Measurements from ENCODE around the gene PGM2L1. TPM values are rescaled to one million over a fixed set of nuclear protein-coding genes. Genes with fewer than 3 reads are reported as not detected.

Gene PGM2L1
- total and polyA plus RNA-seq, 2 of the 4 experiments (the other 2 are of a cell fraction) = 0.72 to 1.8 TPM

DNA sequence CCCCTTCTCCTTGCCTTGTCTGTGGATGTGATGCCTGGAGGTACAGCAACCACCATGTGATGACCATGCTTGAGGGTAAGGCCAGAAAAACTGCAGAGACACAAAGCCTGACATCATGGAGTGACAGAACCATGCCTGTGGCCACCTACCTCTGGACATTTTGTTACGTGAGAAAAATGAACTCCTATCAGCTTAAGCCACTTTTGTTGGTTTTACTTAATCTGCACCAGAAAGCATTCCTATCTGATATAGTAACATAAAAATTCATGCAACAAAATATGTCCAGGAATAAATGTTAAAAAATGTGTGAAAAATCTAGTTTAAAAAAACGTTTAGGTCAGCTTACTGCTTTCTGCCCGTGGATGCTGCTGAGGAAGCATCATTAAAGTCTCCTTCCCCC, 44.2 kb downstream of the PGM2L1 start:
- ChIA-PET POLR2A (ENCODE audit: unreplicated experiment) (interaction anchor here (0.6 kb wide), 1 partner anchor 10 kb away, joined by 3 read pairs; no protein-coding TSS in a partner anchor), CTCF (interaction anchor here (0.6 kb wide), 2 partner anchors 43 to 51 kb away, joined by 4 to 5 read pairs; no protein-coding TSS in a partner anchor)
- H4K5ac ChIP-seq (ENCODE audit: low read depth, low read length) = no peak overlapping the region
- H2BK5ac ChIP-seq (ENCODE audit: low read depth, low read length, poor library complexity, severe bottlenecking) = no peak overlapping the region
- H3K18ac ChIP-seq (ENCODE audit: low read depth, low read length) = no peak overlapping the region
- H4K20me1 ChIP-seq (ENCODE audit: insufficient read depth, low read length) = no peaks in the 10 kb centered on the region
- no peak overlapping the region for H2AK9ac ChIP-seq (replicated peaks; ENCODE audit: low read depth, low read length, poor library complexity)
- peak; percentile 40; the same call in 1 of the 2 replicates for ATAC-seq (ENCODE audit: low read depth)
- no peak overlapping the region for H2BK120ac ChIP-seq (ENCODE audit: low read depth, low read length)
- H2BK15ac ChIP-seq (ENCODE audit: low read depth, low read length) = no peak overlapping the region
- H4K8ac ChIP-seq (ENCODE audit: low read depth in 2 of 2, low read length in 2 of 2) = no peak overlapping the region
- no peaks in the 10 kb centered on the region for H3K4me1 ChIP-seq (ENCODE audit: control insufficient read depth, insufficient read depth, low read length)
- H3K56ac ChIP-seq (ENCODE audit: extremely low read depth, insufficient read depth, low read length) = no peak overlapping the region
- no peaks in the 10 kb centered on the region for H3K79me1 ChIP-seq (ENCODE audit: low read depth in 1 of 2, low read length in 2 of 2)
- no peak overlapping the region for H2BK20ac ChIP-seq (ENCODE audit: low read depth, low read length)
- no peak overlapping the region for H3K27ac ChIP-seq (ENCODE audit: insufficient read depth, low read length)
- dilution Hi-C loops (cut with HindIII; ENCODE audit: low sequenced_read_pairs, unreplicated experiment) (no loop called here), intact Hi-C loops (cut with micrococcal nuclease) (no loop called here), in situ Hi-C loops (cut with MboI; ENCODE audit: low sequenced_read_pairs) (no loop called here)
- H3K27me3 ChIP-seq (ENCODE audit: control insufficient read depth, insufficient read depth, low read length) = no peaks in the 10 kb centered on the region
- H3K4me3 ChIP-seq (ENCODE audit: insufficient read depth, low read depth, low read length) = no peak overlapping the region
- H2AK5ac ChIP-seq (ENCODE audit: low read depth, low read length) = peak overlapping the region; percentile 63; the same call in 1 of the 2 replicates
- H3K14ac ChIP-seq (replicated peaks; ENCODE audit: low read depth, low read length) = 0 out of 2 replicates have a peak overlapping the region, but pooled peaks have one; percentile 70
- BruUV-seq (replicated peaks) = no TSS peak
- H3K9me1 ChIP-seq (ENCODE audit: insufficient read depth, low read length) = no peaks in the 10 kb centered on the region
- H4K91ac ChIP-seq (ENCODE audit: insufficient read depth, low read depth, low read length) = no peak overlapping the region
- TF ChIP-seq MAZ (IDR thresholded peaks at IDR 0.05; ENCODE audit: borderline replicate concordance, low read depth, low read length) (no peak), CHD1 (IDR thresholded peaks at IDR 0.05; ENCODE audit: low read depth, low read length) (no peak)
- H3K4me2 ChIP-seq (ENCODE audit: low read depth, low read length) = no peak overlapping the region
- H3K9me3 ChIP-seq (ENCODE audit: control insufficient read depth, insufficient read depth, low read length) = no peaks in the 10 kb centered on the region
- H3K4ac ChIP-seq (ENCODE audit: low read depth, low read length) = peak overlapping the region; percentile 48; the same call in 1 of the 2 replicates
- H3K23ac ChIP-seq (ENCODE audit: low read depth, low read length) = 0 out of 2 replicates have a peak overlapping the region, but pooled peaks have one; percentile 52
- no peak overlapping the region for H3K9ac ChIP-seq (ENCODE audit: low read depth, low read length)
- H2AFZ ChIP-seq (replicated peaks; ENCODE audit: low read length, poor library complexity) = no peak overlapping the region
- no peak for DNase-seq
- no CpG with 5 or more reads among the region's 3 CpGs for WGBS, 2 experiments (ENCODE audit: extremely low coverage in 2 of 2, insufficient read length in 1 of 2)
- peaks cover 3% of the 10 kb centered on the region; the same call in 1 of the 2 replicates for H3K36me3 ChIP-seq (ENCODE audit: control insufficient read depth, insufficient read depth, low read length)
